ENCODE data around the gene SOCS3. TPM values are rescaled to one million over a fixed set of nuclear protein-coding genes. Genes with fewer than 3 reads are reported as not detected.

The SOCS3 gene
- total and polyA plus RNA-seq, 10 of the 15 experiments (the other 5 are each of a cell fraction or from before 2014, with no cell fraction given), result 0.05 to 3.9 (median 1.0) TPM

DNA sequence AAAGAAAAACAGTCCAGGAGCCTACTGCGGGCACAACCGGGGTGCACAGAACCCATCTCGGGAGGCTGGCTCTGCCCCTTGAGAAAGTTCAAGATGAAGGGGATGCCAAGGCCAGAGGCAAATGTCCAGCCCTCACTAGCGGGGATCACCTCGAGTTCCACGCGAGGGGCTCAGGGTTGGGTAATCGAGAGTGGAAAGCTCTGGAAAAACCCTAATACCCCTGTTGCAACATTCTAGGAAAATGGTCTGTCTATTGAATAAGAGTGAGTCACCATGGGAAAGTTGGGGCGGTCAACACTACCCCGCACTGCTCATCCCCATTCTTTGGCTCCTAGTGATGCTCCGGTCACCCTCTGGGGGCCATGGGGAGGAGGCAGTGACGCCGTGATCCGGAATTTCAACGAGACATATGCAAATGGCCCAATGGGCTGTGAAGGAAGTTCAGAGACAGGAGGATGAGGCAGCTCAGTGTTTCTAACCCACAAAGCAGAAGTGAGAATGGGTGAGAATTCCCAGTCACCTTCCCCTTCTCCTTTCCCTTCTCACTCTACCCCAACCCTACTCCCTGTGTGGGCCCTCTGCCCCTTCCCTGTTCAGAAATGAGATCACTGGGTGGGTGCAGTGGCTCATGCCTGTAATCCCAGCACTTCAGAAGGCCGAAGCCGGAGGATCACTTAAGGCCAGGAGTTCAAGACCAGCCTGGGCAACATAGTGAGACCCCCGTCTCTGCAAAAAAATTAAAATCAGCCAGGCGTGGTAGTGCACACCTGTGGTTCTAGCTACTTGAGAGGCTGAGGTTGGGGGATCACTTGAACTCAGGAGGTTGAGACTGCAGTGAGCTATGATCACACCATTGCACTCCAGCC, 22.4 kb downstream of the SOCS3 start (continued):
- TF ChIP-seq, protein P1, sequence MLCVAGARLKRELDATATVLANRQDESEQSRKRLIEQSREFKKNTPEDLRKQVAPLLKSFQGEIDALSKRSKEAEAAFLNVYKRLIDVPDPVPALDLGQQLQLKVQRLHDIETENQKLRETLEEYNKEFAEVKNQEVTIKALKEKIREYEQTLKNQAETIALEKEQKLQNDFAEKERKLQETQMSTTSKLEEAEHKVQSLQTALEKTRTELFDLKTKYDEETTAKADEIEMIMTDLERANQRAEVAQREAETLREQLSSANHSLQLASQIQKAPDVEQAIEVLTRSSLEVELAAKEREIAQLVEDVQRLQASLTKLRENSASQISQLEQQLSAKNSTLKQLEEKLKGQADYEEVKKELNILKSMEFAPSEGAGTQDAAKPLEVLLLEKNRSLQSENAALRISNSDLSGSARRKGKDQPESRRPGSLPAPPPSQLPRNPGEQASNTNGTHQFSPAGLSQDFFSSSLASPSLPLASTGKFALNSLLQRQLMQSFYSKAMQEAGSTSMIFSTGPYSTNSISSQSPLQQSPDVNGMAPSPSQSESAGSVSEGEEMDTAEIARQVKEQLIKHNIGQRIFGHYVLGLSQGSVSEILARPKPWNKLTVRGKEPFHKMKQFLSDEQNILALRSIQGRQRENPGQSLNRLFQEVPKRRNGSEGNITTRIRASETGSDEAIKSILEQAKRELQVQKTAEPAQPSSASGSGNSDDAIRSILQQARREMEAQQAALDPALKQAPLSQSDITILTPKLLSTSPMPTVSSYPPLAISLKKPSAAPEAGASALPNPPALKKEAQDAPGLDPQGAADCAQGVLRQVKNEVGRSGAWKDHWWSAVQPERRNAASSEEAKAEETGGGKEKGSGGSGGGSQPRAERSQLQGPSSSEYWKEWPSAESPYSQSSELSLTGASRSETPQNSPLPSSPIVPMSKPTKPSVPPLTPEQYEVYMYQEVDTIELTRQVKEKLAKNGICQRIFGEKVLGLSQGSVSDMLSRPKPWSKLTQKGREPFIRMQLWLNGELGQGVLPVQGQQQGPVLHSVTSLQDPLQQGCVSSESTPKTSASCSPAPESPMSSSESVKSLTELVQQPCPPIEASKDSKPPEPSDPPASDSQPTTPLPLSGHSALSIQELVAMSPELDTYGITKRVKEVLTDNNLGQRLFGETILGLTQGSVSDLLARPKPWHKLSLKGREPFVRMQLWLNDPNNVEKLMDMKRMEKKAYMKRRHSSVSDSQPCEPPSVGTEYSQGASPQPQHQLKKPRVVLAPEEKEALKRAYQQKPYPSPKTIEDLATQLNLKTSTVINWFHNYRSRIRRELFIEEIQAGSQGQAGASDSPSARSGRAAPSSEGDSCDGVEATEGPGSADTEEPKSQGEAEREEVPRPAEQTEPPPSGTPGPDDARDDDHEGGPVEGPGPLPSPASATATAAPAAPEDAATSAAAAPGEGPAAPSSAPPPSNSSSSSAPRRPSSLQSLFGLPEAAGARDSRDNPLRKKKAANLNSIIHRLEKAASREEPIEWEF (IDR thresholded peaks at IDR 0.05; ENCODE audit: insufficient replicate concordance, low read depth, low read length), result peak; percentile 45
- 0 out of 2 replicates have a peak, but pooled peaks have one; percentile 73 for TF ChIP-seq CHD4 (IDR thresholded peaks at IDR 0.05)
- peak; percentile 95 for TF ChIP-seq IRF4 (IDR thresholded peaks at IDR 0.05; ENCODE audit: low read depth, low read length)
- 0 out of 2 replicates have a peak, but pooled peaks have one; percentile 45 for TF ChIP-seq PML (IDR thresholded peaks at IDR 0.05; ENCODE audit: low read length)
- TF ChIP-seq RB1 (IDR thresholded peaks at IDR 0.05; ENCODE audit: borderline replicate concordance), result no peak
- peak; percentile 74 for TF ChIP-seq CREB1 (IDR thresholded peaks at IDR 0.05; ENCODE audit: low read depth)
- TF ChIP-seq EED (IDR thresholded peaks at IDR 0.05; ENCODE audit: low read depth), result peak; percentile 99
- TF ChIP-seq FOXK2 (IDR thresholded peaks at IDR 0.05), result no peak
- no peak for TF ChIP-seq YY1 (IDR thresholded peaks at IDR 0.05; ENCODE audit: low read depth, low read length)
- TF ChIP-seq KDM1A (IDR thresholded peaks at IDR 0.05; ENCODE audit: borderline replicate concordance), result 0 out of 2 replicates have a peak, but pooled peaks have one; percentile 38
- TF ChIP-seq RELA (IDR thresholded peaks at IDR 0.05; ENCODE audit: borderline replicate concordance, partially characterized antibody), result no peak
- TF ChIP-seq CBFB (IDR thresholded peaks at IDR 0.05; ENCODE audit: low read depth), result peak; percentile 57; the same call in 1 of the 2 replicates
- TF ChIP-seq NFYB (IDR thresholded peaks at IDR 0.05; ENCODE audit: insufficient read depth, low read depth, low read length), result peak; percentile 48; the same call in 1 of the 2 replicates
- TF ChIP-seq DPF2 (IDR thresholded peaks at IDR 0.05), result peak; percentile 97
- TF ChIP-seq MEF2B (IDR thresholded peaks at IDR 0.05; ENCODE audit: partially characterized antibody, poor library complexity, severe bottlenecking), result peak; percentile 59
- peak; percentile 28 for TF ChIP-seq SP1 (IDR thresholded peaks at IDR 0.05; ENCODE audit: low read depth, low read length)
- TF ChIP-seq, protein P2, sequence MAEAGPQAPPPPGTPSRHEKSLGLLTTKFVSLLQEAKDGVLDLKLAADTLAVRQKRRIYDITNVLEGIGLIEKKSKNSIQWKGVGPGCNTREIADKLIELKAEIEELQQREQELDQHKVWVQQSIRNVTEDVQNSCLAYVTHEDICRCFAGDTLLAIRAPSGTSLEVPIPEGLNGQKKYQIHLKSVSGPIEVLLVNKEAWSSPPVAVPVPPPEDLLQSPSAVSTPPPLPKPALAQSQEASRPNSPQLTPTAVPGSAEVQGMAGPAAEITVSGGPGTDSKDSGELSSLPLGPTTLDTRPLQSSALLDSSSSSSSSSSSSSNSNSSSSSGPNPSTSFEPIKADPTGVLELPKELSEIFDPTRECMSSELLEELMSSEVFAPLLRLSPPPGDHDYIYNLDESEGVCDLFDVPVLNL (IDR thresholded peaks at IDR 0.05; ENCODE audit: low read depth, low read length), result no peak
- no peak for TF ChIP-seq POLR2A (IDR thresholded peaks at IDR 0.05; ENCODE audit: low read depth, low read length)
- TF ChIP-seq POU2F2 (IDR thresholded peaks at IDR 0.05; ENCODE audit: borderline replicate concordance, low read depth, low read length), result peak; percentile 99
- TF ChIP-seq, protein P3, sequence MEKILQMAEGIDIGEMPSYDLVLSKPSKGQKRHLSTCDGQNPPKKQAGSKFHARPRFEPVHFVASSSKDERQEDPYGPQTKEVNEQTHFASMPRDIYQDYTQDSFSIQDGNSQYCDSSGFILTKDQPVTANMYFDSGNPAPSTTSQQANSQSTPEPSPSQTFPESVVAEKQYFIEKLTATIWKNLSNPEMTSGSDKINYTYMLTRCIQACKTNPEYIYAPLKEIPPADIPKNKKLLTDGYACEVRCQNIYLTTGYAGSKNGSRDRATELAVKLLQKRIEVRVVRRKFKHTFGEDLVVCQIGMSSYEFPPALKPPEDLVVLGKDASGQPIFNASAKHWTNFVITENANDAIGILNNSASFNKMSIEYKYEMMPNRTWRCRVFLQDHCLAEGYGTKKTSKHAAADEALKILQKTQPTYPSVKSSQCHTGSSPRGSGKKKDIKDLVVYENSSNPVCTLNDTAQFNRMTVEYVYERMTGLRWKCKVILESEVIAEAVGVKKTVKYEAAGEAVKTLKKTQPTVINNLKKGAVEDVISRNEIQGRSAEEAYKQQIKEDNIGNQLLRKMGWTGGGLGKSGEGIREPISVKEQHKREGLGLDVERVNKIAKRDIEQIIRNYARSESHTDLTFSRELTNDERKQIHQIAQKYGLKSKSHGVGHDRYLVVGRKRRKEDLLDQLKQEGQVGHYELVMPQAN (conservative IDR thresholded peaks at IDR 0.05), result peak; percentile 63
- TF ChIP-seq, protein P4, sequence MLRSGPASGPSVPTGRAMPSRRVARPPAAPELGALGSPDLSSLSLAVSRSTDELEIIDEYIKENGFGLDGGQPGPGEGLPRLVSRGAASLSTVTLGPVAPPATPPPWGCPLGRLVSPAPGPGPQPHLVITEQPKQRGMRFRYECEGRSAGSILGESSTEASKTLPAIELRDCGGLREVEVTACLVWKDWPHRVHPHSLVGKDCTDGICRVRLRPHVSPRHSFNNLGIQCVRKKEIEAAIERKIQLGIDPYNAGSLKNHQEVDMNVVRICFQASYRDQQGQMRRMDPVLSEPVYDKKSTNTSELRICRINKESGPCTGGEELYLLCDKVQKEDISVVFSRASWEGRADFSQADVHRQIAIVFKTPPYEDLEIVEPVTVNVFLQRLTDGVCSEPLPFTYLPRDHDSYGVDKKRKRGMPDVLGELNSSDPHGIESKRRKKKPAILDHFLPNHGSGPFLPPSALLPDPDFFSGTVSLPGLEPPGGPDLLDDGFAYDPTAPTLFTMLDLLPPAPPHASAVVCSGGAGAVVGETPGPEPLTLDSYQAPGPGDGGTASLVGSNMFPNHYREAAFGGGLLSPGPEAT (IDR thresholded peaks at IDR 0.05; ENCODE audit: low read depth), result peak; percentile 99
